ENCODE data around the gene TAF11L5. TPM values are rescaled to one million over a fixed set of nuclear protein-coding genes. Genes with fewer than 3 reads are reported as not detected.
"Not testable (repeated sequence)": the region's sequence is repeated elsewhere in the genome, so short reads cannot be mapped to it uniquely, and the experiment has no call there.

TAF11L5 gene
- total RNA-seq, 3 donors from 2014 or later (not counting 1 experiment from before 2014, with no cell fraction given), result not detected

GRCh38 chr5:17519508-17519907 lies 5.5 kb upstream of the TAF11L5 start:
- intact Hi-C loops (cut with micrococcal nuclease); H3K9me3 ChIP-seq (ENCODE audit: control insufficient read depth, insufficient read depth, low read length); H3K36me3 ChIP-seq (ENCODE audit: control insufficient read depth, insufficient read depth, low read length); ATAC-seq; DNase-seq; H3K4me1 Mint-ChIP-seq; H3K27ac ChIP-seq (ENCODE audit: low read length); H3K4me3 ChIP-seq (ENCODE audit: low read length); H3K4me1 ChIP-seq (ENCODE audit: control insufficient read depth, insufficient read depth, low read length); H3K36me3 Mint-ChIP-seq; H3K27ac Mint-ChIP-seq; H3K9me3 Mint-ChIP-seq; H3K4me3 Mint-ChIP-seq; H3K27me3 Mint-ChIP-seq (ENCODE audit: low read depth in 2 of 2); H3K27me3 ChIP-seq (ENCODE audit: control insufficient read depth, insufficient read depth, low read length): not testable (repeated sequence)
- 86% methylated on average over 7 of the region's 14 CpGs for WGBS (ENCODE audit: insufficient coverage)

- ATAC-seq; H3K9me3 ChIP-seq (ENCODE audit: control insufficient read depth, insufficient read depth, low read length); H3K27ac ChIP-seq (ENCODE audit: low read length); H3K4me3 Mint-ChIP-seq; H3K4me1 Mint-ChIP-seq; H3K4me1 ChIP-seq (ENCODE audit: control insufficient read depth, insufficient read depth, low read length); H3K36me3 ChIP-seq (ENCODE audit: control insufficient read depth, insufficient read depth, low read length); DNase-seq; H3K4me3 ChIP-seq (ENCODE audit: low read length); H3K27me3 ChIP-seq (ENCODE audit: control insufficient read depth, insufficient read depth, low read length); H3K36me3 Mint-ChIP-seq; H3K27me3 Mint-ChIP-seq (ENCODE audit: low read depth in 2 of 2); H3K9me3 Mint-ChIP-seq; H3K27ac Mint-ChIP-seq; intact Hi-C loops (cut with micrococcal nuclease): not testable (repeated sequence)
- WGBS (ENCODE audit: insufficient coverage), result no CpG with 5 or more reads among the region's 15 CpGs
Observed at GRCh38 chr5:17521501-17521900, 3.5 kb upstream of the TAF11L5 start, which contains the start of gene TAF11L4. TAF11L4 (plus strand) TSS chr5:17521801.

GRCh38 chr5:17526504-17526903 lies 1.5 kb downstream of the TAF11L5 start:
- peak; percentile 11 to 18 for DNase-seq
- H3K4me3 ChIP-seq (ENCODE audit: low read length); H3K9me3 Mint-ChIP-seq; H3K4me1 Mint-ChIP-seq; H3K27me3 ChIP-seq (ENCODE audit: control insufficient read depth, insufficient read depth, low read length); ATAC-seq; H3K36me3 ChIP-seq (ENCODE audit: control insufficient read depth, insufficient read depth, low read length); H3K9me3 ChIP-seq (ENCODE audit: control insufficient read depth, insufficient read depth, low read length); intact Hi-C loops (cut with micrococcal nuclease); H3K4me1 ChIP-seq (ENCODE audit: control insufficient read depth, insufficient read depth, low read length); H3K4me3 Mint-ChIP-seq; H3K36me3 Mint-ChIP-seq; H3K27ac Mint-ChIP-seq; H3K27me3 Mint-ChIP-seq (ENCODE audit: low read depth in 2 of 2); H3K27ac ChIP-seq (ENCODE audit: low read length): not testable (repeated sequence)
- 95% methylated on average over 6 of the region's 17 CpGs for WGBS (ENCODE audit: insufficient coverage)

- intact Hi-C loops (cut with micrococcal nuclease); ATAC-seq; H3K9me3 Mint-ChIP-seq; H3K36me3 ChIP-seq (ENCODE audit: control insufficient read depth, insufficient read depth, low read length); H3K27ac ChIP-seq (ENCODE audit: low read length); H3K4me3 ChIP-seq (ENCODE audit: low read length); H3K27ac Mint-ChIP-seq; H3K4me1 Mint-ChIP-seq; DNase-seq; H3K36me3 Mint-ChIP-seq; H3K4me3 Mint-ChIP-seq; H3K9me3 ChIP-seq (ENCODE audit: control insufficient read depth, insufficient read depth, low read length); H3K27me3 ChIP-seq (ENCODE audit: control insufficient read depth, insufficient read depth, low read length); H3K4me1 ChIP-seq (ENCODE audit: control insufficient read depth, insufficient read depth, low read length); H3K27me3 Mint-ChIP-seq (ENCODE audit: low read depth in 2 of 2): not testable (repeated sequence)
- no CpG with 5 or more reads among the region's 15 CpGs for WGBS (ENCODE audit: insufficient coverage)
Observed at GRCh38 chr5:17528369-17528768, 3.3 kb downstream of the TAF11L5 start, which contains the start of gene TAF11L6. TAF11L6 (plus strand) TSS chr5:17528669.

Other genes starting within 250 kb of the TAF11L5 start
- gene TAF11L2, start 27.0 kb upstream of the TAF11L5 start, total RNA-seq, result not detected
- not detected for gene TAF11L3, start 6.9 kb upstream of the TAF11L5 start, total RNA-seq
- gene TAF11L4, start 3.4 kb upstream of the TAF11L5 start, total RNA-seq, result not detected
- not detected for gene TAF11L6, start 3.4 kb downstream of the TAF11L5 start, total RNA-seq
- gene TAF11L7, start 60.5 kb downstream of the TAF11L5 start, total RNA-seq, result not detected
- gene TAF11L8, start 65.7 kb downstream of the TAF11L5 start, total RNA-seq, result not detected
- not detected for gene TAF11L9, start 69.2 kb downstream of the TAF11L5 start, total RNA-seq
- gene TAF11L10, start 72.6 kb downstream of the TAF11L5 start, total RNA-seq, result not detected
- not detected for gene TAF11L11, start 78.9 kb downstream of the TAF11L5 start, total RNA-seq
- not detected for gene TAF11L12, start 85.2 kb downstream of the TAF11L5 start, total RNA-seq
- not detected for gene TAF11L13, start 106.9 kb downstream of the TAF11L5 start, total RNA-seq
- gene TAF11L14, start 109.2 kb downstream of the TAF11L5 start, total RNA-seq, result not detected